ENCODE measurements around the gene NTRK2. TPM values are rescaled to one million over a fixed set of nuclear protein-coding genes. Genes with fewer than 3 reads are reported as not detected.

The NTRK2 gene
- total RNA-seq (1 to 10 TPM in 7 of 9 donors, under 1 TPM in 2; 0.43 to 5.6 (median 1.8) TPM), polyA plus RNA-seq (1 to 10 TPM; 1.2 to 2.6 (median 2.5) TPM)
- long read RNA-seq, donor 1, full-length matches to known transcripts = 1 of 1 reads
- long read RNA-seq, donor 1, partial matches to known transcripts = 0 of 1 reads
- long read RNA-seq, donor 1, other reads (novel, unspliced or antisense) = 0 of 1 reads
- long read RNA-seq, donor 2 = 0 reads
- long read RNA-seq, donor 3, full-length matches to known transcripts = 1 of 1 reads
- long read RNA-seq, donor 3, partial matches to known transcripts = 0 of 1 reads
- long read RNA-seq, donor 3, other reads (novel, unspliced or antisense) = 0 of 1 reads
- long read RNA-seq, donor 4 = 0 reads
- long read RNA-seq, donor 5, full-length matches to known transcripts = 2 of 2 reads
- long read RNA-seq, donor 5, partial matches to known transcripts = 0 of 2 reads
- long read RNA-seq, donor 5, other reads (novel, unspliced or antisense) = 0 of 2 reads
- long read RNA-seq, donor 6, full-length matches to known transcripts = 1 of 1 reads
- long read RNA-seq, donor 6, partial matches to known transcripts = 0 of 1 reads
- long read RNA-seq, donor 6, other reads (novel, unspliced or antisense) = 0 of 1 reads
- long read RNA-seq, donor 7, full-length matches to known transcripts = 1 of 1 reads
- long read RNA-seq, donor 7, partial matches to known transcripts = 0 of 1 reads
- long read RNA-seq, donor 7, other reads (novel, unspliced or antisense) = 0 of 1 reads
- long read RNA-seq, donor 8, full-length matches to known transcripts = 1 of 1 reads
- long read RNA-seq, donor 8, partial matches to known transcripts = 0 of 1 reads
- long read RNA-seq, donor 8, other reads (novel, unspliced or antisense) = 0 of 1 reads
- long read RNA-seq, donor 9 = 0 reads
- long read RNA-seq, donor 10 = 0 reads

DNA sequence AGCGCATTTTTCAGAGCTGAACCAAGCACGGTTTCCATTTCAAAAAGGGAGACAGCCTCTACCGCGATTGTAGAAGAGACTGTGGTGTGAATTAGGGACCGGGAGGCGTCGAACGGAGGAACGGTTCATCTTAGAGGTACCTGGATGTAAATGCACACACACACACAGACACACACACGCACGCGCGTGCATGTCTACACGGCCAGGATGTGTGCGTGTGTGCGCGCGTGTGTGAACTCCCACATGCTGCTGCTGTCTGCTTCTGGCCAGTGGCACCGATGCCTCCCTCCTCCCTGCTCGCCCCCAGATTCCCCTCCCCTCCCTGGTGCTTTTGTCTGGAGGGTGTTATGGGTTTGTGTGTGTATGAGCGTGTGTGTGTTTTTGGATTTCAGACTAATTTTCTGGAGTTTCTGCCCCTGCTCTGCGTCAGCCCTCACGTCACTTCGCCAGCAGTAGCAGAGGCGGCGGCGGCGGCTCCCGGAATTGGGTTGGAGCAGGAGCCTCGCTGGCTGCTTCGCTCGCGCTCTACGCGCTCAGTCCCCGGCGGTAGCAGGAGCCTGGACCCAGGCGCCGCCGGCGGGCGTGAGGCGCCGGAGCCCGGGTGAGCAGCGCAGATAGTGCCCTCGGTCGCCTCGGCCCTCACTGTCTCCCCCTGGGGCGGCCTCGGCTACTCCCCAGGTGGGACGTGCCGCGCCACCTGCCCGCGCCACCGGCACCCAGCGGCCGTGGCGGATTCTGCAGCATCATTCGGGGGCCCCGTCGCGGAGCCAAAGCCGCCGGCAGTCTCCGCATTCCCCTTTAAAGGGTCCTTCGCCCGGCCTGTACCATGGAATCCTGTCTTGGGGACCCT is at the start of gene NTRK2:
Gene NTRK2 (plus strand): TSS at position 442 of the 850 bp plus-strand sequence. CDS start 1,020 bp downstream, outside the sequence.
- TF ChIP-seq, protein P1, sequence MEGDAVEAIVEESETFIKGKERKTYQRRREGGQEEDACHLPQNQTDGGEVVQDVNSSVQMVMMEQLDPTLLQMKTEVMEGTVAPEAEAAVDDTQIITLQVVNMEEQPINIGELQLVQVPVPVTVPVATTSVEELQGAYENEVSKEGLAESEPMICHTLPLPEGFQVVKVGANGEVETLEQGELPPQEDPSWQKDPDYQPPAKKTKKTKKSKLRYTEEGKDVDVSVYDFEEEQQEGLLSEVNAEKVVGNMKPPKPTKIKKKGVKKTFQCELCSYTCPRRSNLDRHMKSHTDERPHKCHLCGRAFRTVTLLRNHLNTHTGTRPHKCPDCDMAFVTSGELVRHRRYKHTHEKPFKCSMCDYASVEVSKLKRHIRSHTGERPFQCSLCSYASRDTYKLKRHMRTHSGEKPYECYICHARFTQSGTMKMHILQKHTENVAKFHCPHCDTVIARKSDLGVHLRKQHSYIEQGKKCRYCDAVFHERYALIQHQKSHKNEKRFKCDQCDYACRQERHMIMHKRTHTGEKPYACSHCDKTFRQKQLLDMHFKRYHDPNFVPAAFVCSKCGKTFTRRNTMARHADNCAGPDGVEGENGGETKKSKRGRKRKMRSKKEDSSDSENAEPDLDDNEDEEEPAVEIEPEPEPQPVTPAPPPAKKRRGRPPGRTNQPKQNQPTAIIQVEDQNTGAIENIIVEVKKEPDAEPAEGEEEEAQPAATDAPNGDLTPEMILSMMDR (IDR thresholded peaks at IDR 0.05) = peak in 1 of 6 experiments; percentile 13
- TF ChIP-seq POLR2A (IDR thresholded peaks at IDR 0.05) = no peak
- Histone ChIP-seq H3K9me3 (replicated peaks in 1 of 3) (no peaks in the 10 kb centered on the region), H3K27me3 (peaks cover 25% of the 10 kb centered on the region), H3K36me3 (replicated peaks in 1 of 2) (no peaks in the 10 kb centered on the region), H3K27ac (peak within 1 kb of the TSS in 1 of 5 donors; percentile 26), H3K4me3 (peak within 1 kb of the TSS in 2 of 4 donors; percentile 1 to 46), H3K4me1 (replicated peaks in 1 of 2) (peaks cover 0 to 31% of the 10 kb centered on the region in 2 donors)
- WGBS, 4 donors = 0 to 2% (median 1%) methylated on average over 18 to 69 of the region's 69 CpGs
- intact Hi-C loops (cut with DNase I) = no loop called here
- DNase-seq = peak in 1 of 7 donors; percentile 18

DNA sequence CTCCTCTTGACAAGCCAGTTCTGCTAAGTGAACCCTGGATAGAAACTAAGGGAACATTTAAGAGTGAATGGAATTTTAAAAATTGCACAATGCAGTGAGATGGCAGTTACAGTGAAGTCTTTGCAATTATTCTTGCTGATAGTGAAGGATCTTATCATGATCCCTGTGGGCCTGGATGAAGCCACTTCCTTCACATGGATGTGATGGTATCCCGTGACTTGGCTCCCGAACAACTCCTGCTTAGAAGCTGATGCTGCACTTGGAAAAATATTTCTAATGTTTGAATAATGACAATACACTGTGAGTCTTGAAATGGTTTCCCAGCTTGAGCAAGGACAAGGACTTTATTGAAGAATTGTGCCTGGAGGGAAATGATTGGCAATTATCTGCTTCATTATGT is 49.2 kb upstream of the NTRK2 start:
- peak in 2 of 7 donors; percentile 7 to 8 for DNase-seq

DNA sequence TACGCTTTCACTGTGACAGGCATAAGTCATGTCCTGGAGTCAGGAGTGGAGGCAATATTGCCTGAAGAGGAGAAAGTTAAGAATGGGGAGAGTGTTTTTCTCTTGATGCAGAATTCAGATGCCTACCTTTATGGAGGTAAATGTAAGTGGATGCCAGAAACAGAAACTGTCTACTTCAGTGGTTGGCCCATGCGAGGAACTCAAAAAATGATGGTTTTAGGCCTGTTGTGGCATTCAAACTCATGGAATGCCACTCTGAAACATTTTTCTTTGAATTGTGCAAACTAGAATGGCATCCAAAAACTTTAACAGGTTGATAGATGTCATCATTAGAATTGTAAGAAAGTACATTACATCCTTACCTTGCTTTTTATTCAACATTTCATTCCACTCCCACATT is 47.7 kb upstream of the NTRK2 start:
- 75 to 91% (median 83%) methylated on average over 2 of the region's 2 CpGs for WGBS, 4 donors
- TF ChIP-seq, protein P1 (IDR thresholded peaks at IDR 0.05) = no peak
- TF ChIP-seq POLR2A (IDR thresholded peaks at IDR 0.05) = no peak
- no peak overlapping the region for H3K4me3 ChIP-seq
- H3K4me1 ChIP-seq (replicated peaks in 1 of 2) = no peaks in the 10 kb centered on the region
- no peak overlapping the region for H3K27ac ChIP-seq
- DNase-seq = no peak
- H3K36me3 ChIP-seq (replicated peaks in 1 of 2) = no peaks in the 10 kb centered on the region
- no peaks in the 10 kb centered on the region for H3K27me3 ChIP-seq
- intact Hi-C loops (cut with DNase I) = no loop called here
- no peaks in the 10 kb centered on the region for H3K9me3 ChIP-seq (replicated peaks in 1 of 3)

More for the DNA sequence above, 49.2 kb upstream of the NTRK2 start:
- intact Hi-C loops (cut with DNase I) = no loop called here
- no peak overlapping the region for H3K4me3 ChIP-seq
- H3K9me3 ChIP-seq (replicated peaks in 1 of 3) = no peaks in the 10 kb centered on the region
- 66 to 77% (median 71%) methylated on average over 2 of the region's 2 CpGs for WGBS, 4 donors
- no peaks in the 10 kb centered on the region for H3K36me3 ChIP-seq (replicated peaks in 1 of 2)
- H3K4me1 ChIP-seq (replicated peaks in 1 of 2) = no peaks in the 10 kb centered on the region
- TF ChIP-seq, protein P1 (IDR thresholded peaks at IDR 0.05) = no peak
- no peak for TF ChIP-seq POLR2A (IDR thresholded peaks at IDR 0.05)
- no peak overlapping the region for H3K27ac ChIP-seq
- H3K27me3 ChIP-seq = no peaks in the 10 kb centered on the region
